NCI-H524 treated with DMSO at 0.1 percent for 48 hours (cell line): ENCODE data around the gene R3HDM2.
A peak's percentile ranks its signal among the peaks of the same experiment; 100 is the strongest.
"Not testable (repeated sequence)": the region's sequence is repeated elsewhere in the genome, so short reads cannot be mapped to it uniquely, and the experiment has no call there.

ENCODE experiments used
- DNase-seq: peaks from one replicate; lab custom pipeline; 2025; lab: John Stamatoyannopoulos, UW

Gene R3HDM2

GRCh38 chr12:57452937-57453509, 22.2 kb upstream of the R3HDM2 start:
- no peak for DNase-seq

DNA sequence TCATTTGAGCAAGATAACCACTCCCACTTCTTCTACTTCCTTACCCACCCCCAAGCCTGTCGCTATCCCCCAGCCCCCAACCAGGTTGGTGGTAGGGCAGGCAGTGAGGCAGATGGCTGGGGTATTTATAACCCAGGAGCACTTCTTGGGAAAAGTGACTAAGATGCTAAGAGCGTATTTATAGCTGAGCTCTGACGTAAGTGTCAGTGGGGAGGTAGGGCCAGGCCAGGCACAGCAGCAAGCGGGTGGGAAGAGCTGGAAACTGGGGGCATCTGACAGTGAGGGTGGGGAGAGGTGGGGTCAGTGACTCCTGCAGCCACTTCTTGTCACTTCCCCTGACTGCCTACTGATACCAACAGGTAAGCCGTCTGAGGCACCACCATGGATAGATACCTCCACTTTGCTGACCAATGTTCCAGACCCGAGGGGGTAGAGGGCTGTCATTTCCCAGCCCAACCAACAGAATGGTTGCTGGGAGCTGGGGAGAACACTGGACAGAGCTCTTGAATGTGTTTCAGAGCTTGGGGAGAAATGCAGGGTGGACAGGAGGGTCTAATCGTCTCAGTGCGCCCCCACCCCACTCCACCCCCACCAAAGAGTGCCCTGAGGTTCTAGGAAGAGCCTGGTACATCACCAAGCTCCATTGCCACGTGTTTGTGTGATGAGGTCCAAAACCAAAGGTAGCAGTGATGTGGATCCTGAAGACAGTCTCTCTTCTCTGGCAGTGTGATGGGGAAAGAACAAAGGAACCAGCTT, 21.5 kb upstream of the R3HDM2 start:
- DNase-seq: peak; percentile 79

DNA sequence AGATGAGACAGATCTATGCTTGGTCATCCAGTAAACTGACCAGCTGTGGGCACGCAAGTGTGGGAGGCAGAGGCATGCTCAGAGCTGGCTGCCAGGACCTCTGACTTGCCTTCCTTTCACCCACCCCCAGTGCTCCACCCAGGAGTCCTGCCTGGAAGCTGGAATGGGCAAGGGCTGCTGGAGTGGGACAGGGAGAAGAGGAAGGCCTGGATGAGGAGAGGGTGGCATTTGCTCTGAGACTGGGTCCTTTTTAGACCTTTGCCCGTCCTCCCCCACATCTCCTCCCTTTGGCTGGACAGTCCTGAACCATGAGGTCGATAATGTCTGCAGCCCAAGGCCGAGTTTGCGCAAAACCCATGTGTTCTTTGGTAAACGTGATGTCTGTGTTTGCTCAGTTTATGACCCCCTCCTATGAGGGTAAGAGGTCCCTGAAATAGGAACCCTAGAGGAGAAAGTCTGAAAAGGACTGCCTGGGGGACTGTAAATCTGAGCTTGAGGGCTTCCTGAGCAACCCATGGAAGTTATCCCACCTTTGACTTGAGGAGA, 20.5 kb upstream of the R3HDM2 start:
- DNase-seq: no peak

- no peak for DNase-seq
These were observed 19.2 kb upstream of the R3HDM2 start for GRCh38 chr12:57450057-57450456.

DNA sequence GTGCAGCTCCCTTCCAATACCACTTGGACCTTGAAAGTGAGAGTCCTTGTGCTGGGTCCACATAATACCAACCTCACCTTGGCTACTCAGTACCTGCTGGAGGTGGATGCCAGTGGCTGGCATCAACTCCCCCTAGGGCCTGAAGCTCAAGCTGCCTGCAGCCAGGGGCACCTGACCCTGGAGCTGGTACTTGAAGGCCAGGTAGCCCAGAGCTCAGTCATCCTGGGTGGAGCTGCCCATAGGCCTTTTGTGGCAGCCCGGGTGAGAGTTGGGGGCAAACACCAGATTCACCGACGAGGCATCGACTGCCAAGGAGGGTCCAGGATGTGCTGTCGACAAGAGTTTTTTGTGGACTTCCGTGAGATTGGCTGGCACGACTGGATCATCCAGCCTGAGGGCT, 18.5 kb upstream of the R3HDM2 start:
- DNase-seq: no peak

GRCh38 chr12:57448669-57449068, 17.8 kb upstream of the R3HDM2 start:
- DNase-seq: no peak

DNA sequence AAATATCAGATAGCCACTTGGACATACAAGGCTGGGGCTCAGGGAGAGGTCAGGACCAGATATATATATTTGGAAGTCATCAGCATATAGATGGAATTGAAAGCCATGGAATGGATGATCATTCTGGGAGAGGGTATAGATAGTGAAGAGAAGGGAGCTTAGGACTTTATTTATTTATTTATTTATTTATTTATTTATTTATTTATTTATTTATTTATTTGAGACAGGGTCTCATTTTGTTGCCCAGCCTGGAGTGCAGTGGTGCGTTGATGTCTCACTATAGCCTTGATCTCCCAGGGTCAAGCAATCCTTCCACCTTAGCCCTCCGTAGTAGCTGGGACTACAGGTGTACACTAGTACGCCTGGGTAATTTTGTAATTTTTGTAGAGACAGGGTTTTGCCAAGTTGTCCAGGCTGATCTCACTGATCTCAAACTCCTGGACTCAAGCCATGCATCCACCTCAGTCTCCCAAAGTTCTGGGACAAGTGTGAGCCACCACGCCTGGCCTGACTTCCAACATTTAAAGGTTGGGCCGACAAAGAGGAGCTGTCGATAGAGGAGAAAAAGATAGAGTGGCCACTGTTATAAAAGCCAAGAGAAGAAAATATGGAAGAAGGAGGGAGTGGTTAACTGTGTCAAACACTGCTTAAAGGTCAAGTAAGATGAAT, 15.6 kb upstream of the R3HDM2 start:
- DNase-seq: no peak

GRCh38 chr12:57444744-57445143, 13.9 kb upstream of the R3HDM2 start:
- DNase-seq: no peak

DNA sequence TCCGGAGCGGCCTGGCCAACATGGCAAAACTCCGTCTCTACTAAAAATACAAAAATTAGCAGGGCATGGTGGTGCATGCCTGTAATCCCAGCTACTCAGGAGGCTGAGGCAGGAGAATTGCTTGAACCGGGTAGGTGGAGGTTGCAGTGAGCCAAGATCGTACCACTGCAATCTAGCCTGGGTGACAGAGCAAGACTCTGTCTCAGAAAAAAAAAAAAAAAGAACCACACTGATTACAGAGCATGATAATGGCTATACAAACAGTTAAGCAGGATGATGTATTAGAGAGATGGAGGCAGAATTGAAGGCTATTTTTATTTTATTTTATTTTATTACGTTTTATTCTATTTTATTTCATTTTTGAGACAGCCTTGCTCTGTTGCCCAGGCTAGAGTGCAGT, 13.5 kb upstream of the R3HDM2 start:
- DNase-seq: not testable (repeated sequence)

GRCh38 chr12:57441846-57442427, 11.1 kb upstream of the R3HDM2 start:
- DNase-seq: no peak

DNA sequence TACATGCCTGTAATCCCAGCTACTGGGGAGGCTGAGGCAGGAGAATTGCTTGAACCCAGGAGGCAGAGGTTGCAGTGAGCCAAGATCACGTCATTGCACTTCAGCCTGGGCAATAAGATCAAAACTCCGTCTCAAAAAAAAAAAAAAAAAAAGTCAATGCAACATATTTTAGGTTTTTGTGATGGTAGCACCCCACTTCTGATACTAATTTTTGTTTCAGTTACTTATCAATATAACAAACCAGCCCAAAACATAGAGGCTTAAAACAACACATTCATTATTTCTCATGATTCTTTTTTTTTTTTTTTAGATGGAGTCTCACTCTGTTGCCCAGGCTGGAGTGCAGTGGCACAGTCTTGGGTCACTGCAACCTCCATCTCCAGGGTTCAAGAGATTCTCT, 10.6 kb upstream of the R3HDM2 start:
- DNase-seq: not testable (repeated sequence)

- DNase-seq: no peak
These were observed 9.0 kb upstream of the R3HDM2 start for GRCh38 chr12:57439762-57440266.

- no peak for DNase-seq
These were observed 7.6 kb upstream of the R3HDM2 start for GRCh38 chr12:57438400-57438799.

- no peak for DNase-seq
These were observed 4.5 kb upstream of the R3HDM2 start for GRCh38 chr12:57435293-57435692.

- DNase-seq: no peak
These were observed 3.8 kb upstream of the R3HDM2 start, which contains the start of gene INHBC for GRCh38 chr12:57434517-57435223. INHBC (plus strand) TSS chr12:57434784; CDS start chr12:57434887, 103 bp downstream.

GRCh38 chr12:57433370-57433769, 2.5 kb upstream of the R3HDM2 start:
- no peak for DNase-seq

DNA sequence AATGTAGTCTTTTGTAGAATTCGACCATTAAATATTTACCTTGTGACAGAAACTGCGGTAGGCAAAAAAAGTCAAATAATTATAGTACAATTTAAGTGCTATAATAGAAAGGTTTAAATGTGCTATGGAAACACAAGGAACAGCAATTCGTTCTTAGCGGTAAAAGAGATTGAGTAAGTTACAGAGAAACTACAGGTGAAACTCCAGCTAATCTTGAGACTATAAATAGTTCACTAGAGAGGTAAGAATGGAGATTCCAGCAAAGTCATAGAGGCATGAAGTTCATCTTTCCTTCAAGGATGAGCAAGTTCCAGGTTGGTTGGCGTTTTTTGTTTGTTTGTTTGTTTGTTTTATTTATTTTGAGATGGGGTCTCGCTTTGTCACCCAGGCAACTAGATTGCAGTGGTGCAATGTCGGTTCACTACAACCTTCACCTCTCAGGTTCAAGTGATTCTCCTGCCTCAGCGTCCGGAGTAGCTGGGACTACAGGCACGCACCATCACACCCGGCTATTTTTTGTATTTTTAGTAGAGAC, 878 bp upstream of the R3HDM2 start:
- DNase-seq: no peak

GRCh38 chr12:57430112-57430930, 522 bp downstream of the R3HDM2 start:
- DNase-seq: no peak

DNA sequence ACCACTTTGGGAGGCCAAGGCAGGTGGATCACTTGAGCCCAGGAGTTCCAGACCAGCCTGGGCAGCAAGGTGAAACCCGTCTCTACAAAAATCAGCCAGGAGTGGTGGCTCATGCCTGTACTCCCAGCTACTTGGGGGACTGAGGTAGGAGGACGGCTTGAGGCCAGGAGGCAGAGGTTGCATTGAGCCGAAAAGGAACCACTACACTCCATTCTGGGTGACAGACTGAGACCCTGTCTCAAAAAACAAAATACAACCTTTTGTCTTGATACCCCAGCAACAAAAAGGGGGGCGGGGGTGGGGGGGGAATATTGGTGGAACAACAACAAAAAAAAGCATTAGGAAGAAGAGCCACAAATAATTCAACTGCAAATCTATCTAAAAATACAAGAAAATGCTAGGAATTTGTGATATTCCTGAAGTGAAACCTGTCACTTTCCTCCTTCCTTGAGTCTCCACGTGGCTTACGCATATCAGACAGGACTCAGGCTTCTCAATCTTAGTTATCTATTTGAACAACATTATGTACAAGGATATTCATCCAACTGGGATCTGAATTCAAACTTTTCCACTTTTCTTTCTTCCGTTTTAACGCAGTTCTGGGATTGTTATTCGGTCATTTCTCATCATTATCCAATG, 1.3 kb downstream of the R3HDM2 start:
- no peak for DNase-seq

- DNase-seq: no peak
These were observed 1.9 kb downstream of the R3HDM2 start for GRCh38 chr12:57428965-57429364.
